Fibroblast of skin of left quadriceps (primary cell): Measurements from ENCODE around the gene FRMD4B.

Experiments
- DNase-seq, 2 experiments: peaks; one replicate each; pipeline ENCODE4 v3.0.0-alpha.2; 2013; ENCODE audit warnings: low read depth in 2 of 2

FRMD4B gene

DNA sequence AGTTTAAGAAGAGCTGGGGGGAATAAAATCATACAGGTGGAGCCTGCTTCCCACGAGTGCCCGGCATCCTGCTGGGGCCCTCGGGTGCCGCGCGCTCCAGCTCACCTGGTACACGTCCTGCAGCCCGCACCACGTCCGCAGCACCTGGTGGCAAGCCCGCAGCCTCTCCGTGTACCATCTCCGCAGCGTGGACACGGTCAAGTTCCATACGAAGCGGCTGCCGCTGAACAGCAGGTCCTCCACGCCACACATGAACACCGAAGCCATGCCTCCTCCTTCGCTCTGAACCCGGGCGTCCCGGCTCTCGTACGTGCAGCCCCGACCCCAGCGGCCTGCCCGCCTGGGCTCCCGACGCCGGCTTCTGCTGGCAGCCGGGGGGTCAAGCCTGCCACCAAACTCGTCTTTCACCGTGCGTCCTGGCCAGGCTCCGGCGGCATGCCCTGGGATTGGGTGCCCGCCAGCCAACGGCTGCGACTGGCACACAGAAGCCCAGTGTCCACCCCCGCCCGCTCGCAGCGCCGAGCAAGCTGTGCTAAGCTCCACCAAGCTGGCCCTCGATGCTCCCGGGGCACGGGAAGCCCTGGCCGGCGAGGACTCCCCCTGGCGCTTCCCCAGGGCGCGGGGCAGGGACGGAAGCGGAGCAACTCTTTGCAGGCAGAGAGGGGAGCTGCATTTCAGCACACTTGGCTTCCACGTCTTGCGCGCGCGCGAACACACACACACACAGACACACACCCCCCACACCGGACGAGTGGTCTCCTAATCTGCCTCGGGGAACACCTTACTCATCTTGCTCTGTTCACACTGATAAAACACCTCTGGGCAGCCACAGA is at the start of gene FRMD4B:
FRMD4B (minus strand) TSS at position 366 of the 833 bp plus-strand sequence; CDS start at position 267, 99 bp downstream.
- no peak for DNase-seq

DNA sequence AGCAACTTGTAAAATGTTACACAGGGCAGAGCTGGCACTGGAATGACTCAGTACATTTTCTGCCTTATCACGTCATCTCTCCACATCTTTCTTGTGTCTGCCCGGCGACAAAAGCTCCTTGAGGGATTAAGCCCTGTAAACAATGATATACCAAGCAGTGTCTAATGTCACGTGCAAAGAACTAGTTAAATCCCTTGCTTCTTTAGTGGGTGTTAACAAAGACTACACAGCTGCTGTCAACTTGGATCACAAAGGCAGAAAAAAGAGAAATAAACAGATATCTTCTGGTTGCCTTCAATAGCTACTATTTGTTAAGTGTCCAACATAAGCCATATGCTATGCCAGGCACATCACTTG is 48.1 kb upstream of the FRMD4B start:
- no peak for DNase-seq

- peak in 1 of 2 experiments; percentile 39 for DNase-seq
These were observed 47.5 kb upstream of the FRMD4B start for GRCh38 chr3:69433121-69433968.

DNA sequence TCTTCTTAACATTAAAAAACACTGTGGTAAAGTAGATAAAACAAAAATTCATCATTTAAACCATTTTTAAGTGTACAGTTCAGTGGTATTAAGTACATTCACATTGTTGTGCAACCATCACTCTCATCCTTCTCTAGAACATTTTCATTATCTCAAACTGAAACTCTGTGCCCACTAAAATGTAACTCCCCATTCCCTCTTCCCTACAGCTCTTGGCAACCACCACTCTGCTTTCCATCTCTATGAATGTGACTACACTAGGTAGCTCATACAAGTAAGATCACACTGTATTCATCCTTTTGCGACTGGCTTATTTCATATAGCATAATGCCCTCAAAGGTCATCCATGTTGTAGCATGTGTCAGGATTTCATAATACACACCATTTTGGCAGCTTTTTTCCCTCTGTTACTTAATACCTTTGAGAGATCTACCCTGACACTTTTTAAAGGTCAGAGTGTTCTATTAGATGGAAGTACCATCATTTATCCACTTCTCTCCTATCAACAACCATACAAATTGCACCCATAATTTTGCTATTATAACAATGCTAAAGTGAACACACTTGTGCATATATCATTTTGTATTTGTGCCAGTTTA is 42.9 kb upstream of the FRMD4B start:
- DNase-seq = no peak

DNA sequence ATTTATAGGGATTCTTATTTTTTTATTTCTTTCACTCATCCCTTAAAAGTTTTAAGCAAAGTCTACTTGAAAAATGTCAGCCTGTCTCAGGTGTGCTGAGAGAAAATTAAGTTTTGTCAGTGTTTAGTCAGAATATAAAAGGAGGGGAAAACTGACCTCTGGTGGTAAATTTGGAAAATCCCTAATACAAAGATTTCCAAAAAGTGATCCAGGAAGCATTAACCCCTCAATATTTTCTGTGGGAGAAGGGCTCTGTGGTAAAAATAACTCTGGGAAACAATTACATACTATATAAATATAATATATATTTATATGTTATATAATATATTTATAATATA is 41.0 kb upstream of the FRMD4B start:
- no peak for DNase-seq

GRCh38 chr3:69426291-69426966 is 40.5 kb upstream of the FRMD4B start:
- DNase-seq = no peak

- no peak for DNase-seq
These were observed 39.4 kb upstream of the FRMD4B start for GRCh38 chr3:69425249-69425648.

- no peak for DNase-seq
These were observed 37.7 kb upstream of the FRMD4B start for GRCh38 chr3:69423463-69424155.

DNA sequence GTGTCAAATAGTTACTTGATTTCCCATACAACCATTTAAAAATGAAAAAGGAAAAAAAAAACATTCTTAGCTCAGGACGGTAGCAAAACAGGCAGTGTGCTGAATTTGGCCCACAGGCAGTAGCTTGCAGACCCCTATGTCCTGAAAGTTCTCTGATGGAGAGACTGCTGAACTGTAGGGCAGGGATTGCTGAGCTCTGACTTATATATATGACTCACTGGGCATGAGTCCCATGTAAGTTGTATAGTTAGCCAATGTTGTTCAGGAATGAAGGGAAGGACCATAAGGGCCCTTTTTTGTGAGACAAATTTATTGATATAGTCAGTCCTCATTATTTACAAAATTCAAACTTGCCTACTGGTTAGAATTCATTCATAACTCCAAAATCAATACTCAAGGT is 36.9 kb upstream of the FRMD4B start:
- no peak for DNase-seq

DNA sequence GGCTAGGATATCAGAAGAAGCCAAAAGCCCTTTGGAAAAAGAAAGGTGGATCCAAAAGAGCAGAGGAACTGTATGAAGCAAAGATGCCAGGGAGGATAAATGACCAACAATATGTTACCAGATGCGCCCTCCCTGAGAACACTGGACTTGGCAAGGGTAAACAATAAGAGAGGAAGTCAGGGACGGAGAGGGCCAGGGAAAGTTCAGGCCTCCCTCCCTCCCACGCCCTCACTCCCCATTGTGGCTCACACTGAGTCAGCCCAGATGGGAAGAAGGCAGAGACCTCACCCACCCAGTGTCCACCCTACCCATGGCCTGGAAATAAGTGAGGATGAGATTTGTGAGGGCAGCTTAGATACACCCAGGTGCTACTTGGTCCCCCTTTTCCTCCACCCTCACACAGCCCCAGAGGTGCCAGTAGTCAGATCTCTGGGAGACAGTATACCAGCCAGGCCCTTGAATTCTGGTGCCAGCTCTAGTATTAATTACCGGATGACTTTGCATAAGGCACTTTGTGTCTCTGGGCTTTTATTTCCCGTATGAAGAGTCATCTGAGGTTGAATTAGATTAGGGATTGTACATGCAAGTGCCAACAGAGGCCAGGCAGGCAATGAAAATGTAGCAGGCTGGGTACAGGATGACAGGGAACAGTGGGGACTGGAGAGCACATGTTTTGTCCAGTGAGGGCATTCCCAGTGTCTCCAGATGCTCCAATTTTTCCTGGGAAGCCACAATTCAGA is 35.1 kb upstream of the FRMD4B start:
- DNase-seq = no peak

DNA sequence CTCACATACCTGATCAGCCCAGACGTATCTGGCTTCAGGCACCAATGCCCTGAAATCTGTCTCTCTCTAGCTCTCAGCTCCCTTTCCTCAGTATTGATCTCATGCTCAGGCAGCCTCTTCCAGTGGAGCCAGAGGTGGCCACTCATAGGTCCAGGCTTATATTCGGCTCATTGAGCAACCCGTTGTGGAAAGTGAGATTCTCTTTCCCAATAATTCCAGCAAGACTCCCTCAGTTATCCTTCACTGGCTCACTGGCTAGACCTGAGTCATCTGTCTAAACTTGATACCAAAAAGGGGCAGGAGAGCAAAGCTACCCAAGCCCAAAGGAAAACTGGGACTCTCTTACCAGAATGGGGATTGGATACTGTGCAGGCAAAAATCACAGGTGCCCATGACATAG is 33.4 kb upstream of the FRMD4B start:
- DNase-seq = no peak

DNA sequence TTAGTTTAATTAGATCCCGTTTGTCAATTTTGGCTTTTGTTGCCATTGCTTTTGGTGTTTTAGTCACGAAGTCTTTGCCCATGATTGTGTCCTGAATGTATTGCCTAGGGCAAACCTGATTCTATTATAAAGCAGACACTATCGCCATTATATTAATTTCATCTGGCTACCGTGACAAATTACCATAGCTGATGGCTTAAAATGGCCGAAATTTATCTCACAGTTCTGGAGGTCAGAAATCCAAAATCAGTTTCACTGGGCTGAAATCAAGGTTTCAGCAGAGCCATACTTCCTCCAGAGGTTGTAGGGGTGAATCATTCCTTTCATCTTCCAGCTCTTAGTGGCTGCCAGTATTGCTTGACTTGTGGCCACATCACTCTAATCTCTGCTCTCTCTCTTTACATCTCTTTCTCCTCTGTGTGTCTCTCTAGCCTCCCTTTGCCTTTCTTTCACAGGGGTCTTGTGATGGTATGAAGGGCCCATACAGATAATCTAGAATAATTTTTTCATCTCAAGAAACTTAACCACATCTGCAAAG is 31.7 kb upstream of the FRMD4B start:
- no peak for DNase-seq

DNA sequence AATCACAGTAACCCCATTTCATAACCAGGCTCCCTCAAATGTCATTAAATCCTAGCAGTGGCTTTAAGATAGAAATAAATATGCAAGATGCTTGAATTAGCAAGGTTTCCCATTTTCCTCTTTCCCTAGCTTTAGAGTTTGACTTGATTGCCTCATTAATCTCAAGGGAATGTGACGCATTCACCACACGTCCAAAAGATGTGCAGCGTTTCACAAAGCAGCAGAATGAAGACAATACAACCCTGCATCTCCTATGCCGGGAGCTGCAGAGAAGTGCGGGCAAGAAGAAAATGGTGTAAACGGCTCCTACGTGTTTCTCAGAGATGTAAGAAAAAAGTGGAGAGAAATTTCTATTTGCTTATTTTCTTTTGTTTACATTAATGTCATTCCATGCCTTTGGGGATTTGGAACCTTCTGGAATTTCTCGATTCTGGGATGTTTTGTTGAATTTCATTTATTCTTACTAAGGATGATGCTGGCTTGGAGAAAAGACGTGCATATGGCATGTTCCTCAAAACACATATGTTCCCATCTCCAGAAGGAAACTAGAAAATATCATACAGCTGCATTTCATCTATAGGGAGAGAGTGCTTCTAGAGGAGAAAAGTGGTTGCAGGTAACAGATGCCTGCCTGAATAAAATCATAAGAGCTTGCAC is 27.8 kb upstream of the FRMD4B start:
- DNase-seq = peak in 1 of 2 experiments; percentile 10

GRCh38 chr3:69411346-69411745 is 25.5 kb upstream of the FRMD4B start:
- peak; percentile 63 to 65 for DNase-seq

GRCh38 chr3:69410301-69410700 is 24.4 kb upstream of the FRMD4B start:
- peak in 1 of 2 experiments; percentile 24 for DNase-seq

DNA sequence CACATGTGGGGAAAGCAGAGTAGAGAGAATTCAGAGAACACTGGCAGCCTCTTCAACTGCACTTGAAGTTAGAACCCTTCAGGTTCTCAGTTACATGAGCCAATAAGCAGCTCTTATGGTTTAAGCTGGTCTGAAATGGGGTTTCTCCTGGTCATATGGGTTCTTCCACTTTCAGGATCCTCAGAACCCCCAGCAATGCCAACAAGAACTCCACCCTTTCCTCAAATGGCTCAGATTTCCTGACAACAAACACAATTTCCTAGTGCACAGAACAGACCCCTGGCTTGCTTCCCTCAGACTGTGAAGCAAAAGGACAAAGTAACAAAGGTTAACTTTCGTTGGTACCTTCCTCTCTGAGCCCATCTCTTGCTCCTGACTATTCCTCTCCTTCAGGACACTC is 23.9 kb upstream of the FRMD4B start:
- DNase-seq = no peak

- no peak for DNase-seq
These were observed 23.1 kb upstream of the FRMD4B start for GRCh38 chr3:69409011-69409410.

DNA sequence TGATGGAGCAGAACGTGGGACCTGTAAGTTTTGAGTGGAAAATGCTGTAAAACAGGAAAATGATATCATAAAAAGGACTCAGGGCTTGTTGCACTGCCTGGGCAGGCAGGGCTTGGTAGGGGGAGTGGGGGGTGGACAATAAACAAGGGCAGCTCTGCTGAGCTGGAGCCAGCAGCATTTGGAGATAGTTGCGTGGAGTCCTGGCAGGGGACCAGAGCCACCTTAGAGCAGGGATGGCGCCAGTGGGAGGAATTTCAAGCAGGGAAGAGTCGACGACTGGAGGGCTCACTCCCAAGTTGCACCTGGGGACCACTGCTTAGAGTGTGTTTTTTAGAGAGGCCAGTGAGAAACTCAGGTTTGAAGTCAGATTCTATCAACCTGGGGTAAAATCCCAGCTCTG is 22.7 kb upstream of the FRMD4B start:
- no peak for DNase-seq

DNA sequence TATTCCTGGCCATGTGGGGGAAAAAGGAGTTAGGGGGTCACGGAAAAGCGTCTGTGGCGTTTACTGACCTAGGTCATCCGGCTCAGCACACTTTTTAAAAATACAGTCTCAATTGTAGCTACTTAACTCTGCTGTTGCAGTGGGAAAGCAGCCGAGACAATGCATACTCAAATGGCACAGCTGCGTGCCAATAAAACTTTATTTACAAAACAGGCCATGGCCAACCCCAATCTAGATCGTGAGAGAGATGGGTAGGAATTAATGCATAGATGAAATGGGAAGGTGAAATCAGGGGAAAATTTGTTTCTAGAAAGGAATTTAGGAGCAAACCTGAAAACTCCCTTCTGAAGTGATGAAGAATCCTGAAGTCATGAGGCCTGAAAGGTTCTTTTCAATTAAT is 22.0 kb upstream of the FRMD4B start:
- DNase-seq = no peak

DNA sequence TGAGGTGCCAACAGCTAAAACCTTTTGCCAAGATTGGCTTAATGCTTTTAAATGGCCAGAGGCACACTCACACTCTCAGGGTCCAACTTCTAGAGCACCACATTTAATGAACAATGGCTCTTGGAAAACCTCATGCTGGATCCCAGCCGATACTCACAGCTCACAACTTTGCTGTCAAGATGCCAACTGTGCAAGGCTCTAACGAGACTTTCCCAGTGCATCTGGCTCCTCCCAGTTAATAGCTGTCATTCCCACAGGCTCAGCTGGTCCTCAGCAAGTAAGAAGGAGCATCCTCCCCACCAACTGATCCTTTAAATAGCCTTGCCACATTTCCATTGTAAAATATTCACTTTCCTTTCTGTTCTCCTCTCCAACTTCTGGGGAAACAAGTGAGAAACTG is 20.3 kb upstream of the FRMD4B start:
- DNase-seq = no peak
